Activated CD8-positive, alpha-beta T cell treated with anti-CD3 and anti-CD28 coated beads, Interleukin-2, amount 10 ng/mL, durations not matched to agents 7 days and 5 days (primary cell): ENCODE results near the gene DCHS2. TPM values are rescaled to one million over a fixed set of nuclear protein-coding genes. Genes with fewer than 3 reads are reported as not detected.

Experiments
- ATAC-seq: fragments of 150-1000 bp; cut with Tn5 transposase; one replicate; pipeline ENCODE4 v1.10.0; 2021; ENCODE audit warnings: moderate library complexity
- CTCF ChIA-PET: fragments of 350-600 bp; sonication (Branson Sonifier 250); formaldehyde crosslinking; loops from one replicate; lab custom pipeline; 2021; ENCODE audit warnings: antibody characterized with exemption; lab: Charles Lee
- POLR2A ChIA-PET: fragments of 350-600 bp; sonication (Branson Sonifier 250); formaldehyde crosslinking; loops from one replicate; lab custom pipeline; 2021; ENCODE audit warnings: antibody characterized with exemption; lab: Charles Lee
- DNase-seq: peaks from one replicate; pipeline ENCODE4 v3.0.0-alpha.2; 2020
- H3K27ac Mint-ChIP-seq: one replicate; pipeline ENCODE4 v1.8.0; 2021; ENCODE audit warnings: mild to moderate bottlenecking, mixed read lengths
- H3K27me3 Mint-ChIP-seq: one replicate; pipeline ENCODE4 v1.8.0; 2021; ENCODE audit warnings: low read depth, mixed read lengths
- H3K36me3 Mint-ChIP-seq: one replicate; pipeline ENCODE4 v1.8.0; 2021; ENCODE audit warnings: low read depth, mixed read lengths
- H3K4me1 Mint-ChIP-seq: one replicate; pipeline ENCODE4 v1.8.0; 2021; ENCODE audit warnings: low read depth, mixed read lengths
- H3K4me3 Mint-ChIP-seq: one replicate; pipeline ENCODE4 v1.8.0; 2021; ENCODE audit warnings: mild to moderate bottlenecking, mixed read lengths
- H3K9me3 Mint-ChIP-seq: one replicate; pipeline ENCODE4 v1.8.0; 2022; ENCODE audit warnings: mixed read lengths; ENCODE audit not compliant: insufficient read depth
- total RNA-seq, 2 experiments: library from RNA; stranded (reverse); gene quantifications; one replicate each; pipeline ENCODE4 v1.2.3, GENCODE V29; 2021

DCHS2 gene
- total RNA-seq, 2 experiments from 2014 or later = not detected

DNA sequence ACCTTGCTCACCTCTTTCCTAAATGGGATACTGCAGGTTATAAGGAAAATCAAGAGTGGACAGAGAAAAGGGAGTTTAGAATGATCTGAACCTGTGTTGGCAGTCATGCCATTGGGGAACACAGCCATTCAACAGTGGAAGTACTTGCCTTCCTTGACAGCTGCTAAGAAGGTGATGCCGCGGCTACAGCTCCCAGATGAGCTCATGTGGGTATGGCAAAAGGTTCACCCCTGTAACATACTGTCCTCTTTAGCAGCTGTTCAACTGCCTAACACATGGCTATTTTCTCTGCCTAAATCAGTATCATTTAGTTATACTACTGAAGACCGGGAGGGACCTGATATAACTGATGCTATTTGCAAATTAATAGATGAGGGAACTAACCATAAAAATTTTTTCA is 76.8 kb downstream of the DCHS2 start:
- no peak for DNase-seq
- POLR2A ChIA-PET = no interaction called here
- no peak for ATAC-seq
- no peak overlapping the region for H3K4me3 Mint-ChIP-seq
- CTCF ChIA-PET = no interaction called here
- H3K36me3 Mint-ChIP-seq = no peaks in the 10 kb centered on the region
- peaks cover 9% of the 10 kb centered on the region for H3K4me1 Mint-ChIP-seq
- H3K27me3 Mint-ChIP-seq = peaks cover 39% of the 10 kb centered on the region
- H3K9me3 Mint-ChIP-seq = no peaks in the 10 kb centered on the region
- no peak overlapping the region for H3K27ac Mint-ChIP-seq

DNA sequence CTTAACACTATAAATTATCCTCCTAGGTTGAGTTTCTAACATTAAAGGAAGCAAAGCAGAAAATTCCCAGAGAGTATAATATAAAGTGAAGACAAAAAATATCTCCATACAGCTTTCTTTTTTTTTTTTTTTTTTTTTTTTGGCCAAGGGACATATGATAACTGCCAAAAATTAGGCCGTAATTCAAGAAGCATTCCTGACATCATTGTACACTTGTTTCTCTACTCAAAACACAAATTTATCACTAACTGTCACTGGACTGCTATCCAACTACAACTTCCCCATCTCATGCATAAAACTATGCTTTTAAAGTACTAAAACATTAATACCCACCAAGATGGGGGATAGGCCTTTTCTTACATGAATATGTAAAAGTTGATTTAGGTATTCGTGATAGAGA is 77.2 kb downstream of the DCHS2 start:
- Mint-ChIP-seq H3K27me3 (peaks cover 36% of the 10 kb centered on the region), H3K9me3 (no peaks in the 10 kb centered on the region), H3K4me3 (no peak overlapping the region), H3K36me3 (no peaks in the 10 kb centered on the region), H3K4me1 (peaks cover 9% of the 10 kb centered on the region), H3K27ac (no peak overlapping the region)
- POLR2A ChIA-PET = no interaction called here
- DNase-seq (no peak), ATAC-seq (no peak)
- CTCF ChIA-PET = no interaction called here

DNA sequence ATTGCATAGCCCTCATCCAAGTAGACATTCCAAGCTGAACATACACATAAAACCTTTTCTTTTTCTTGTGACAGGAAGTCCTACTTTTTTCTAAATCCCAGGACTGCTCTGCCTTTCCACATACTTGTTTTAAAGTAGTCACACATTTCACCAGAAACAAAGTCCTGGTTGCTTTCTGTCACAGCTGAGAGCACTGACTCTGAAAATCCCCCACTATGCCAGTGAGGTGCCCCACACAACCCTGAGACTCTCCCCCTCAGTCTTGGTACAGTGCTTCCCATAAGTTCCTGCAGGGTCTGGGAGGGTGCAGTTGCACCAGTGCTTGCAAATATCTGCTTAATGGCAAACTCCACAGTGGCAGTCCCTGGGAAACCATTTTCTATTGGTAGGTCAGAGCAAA is 84.2 kb downstream of the DCHS2 start:
- ChIA-PET CTCF (no interaction called here), POLR2A (no interaction called here)
- Mint-ChIP-seq H3K27ac (no peak overlapping the region), H3K36me3 (no peaks in the 10 kb centered on the region), H3K4me3 (no peak overlapping the region), H3K4me1 (peaks cover 5% of the 10 kb centered on the region), H3K27me3 (peaks cover 9% of the 10 kb centered on the region), H3K9me3 (no peaks in the 10 kb centered on the region)
- no peak for ATAC-seq
- DNase-seq = no peak

DNA sequence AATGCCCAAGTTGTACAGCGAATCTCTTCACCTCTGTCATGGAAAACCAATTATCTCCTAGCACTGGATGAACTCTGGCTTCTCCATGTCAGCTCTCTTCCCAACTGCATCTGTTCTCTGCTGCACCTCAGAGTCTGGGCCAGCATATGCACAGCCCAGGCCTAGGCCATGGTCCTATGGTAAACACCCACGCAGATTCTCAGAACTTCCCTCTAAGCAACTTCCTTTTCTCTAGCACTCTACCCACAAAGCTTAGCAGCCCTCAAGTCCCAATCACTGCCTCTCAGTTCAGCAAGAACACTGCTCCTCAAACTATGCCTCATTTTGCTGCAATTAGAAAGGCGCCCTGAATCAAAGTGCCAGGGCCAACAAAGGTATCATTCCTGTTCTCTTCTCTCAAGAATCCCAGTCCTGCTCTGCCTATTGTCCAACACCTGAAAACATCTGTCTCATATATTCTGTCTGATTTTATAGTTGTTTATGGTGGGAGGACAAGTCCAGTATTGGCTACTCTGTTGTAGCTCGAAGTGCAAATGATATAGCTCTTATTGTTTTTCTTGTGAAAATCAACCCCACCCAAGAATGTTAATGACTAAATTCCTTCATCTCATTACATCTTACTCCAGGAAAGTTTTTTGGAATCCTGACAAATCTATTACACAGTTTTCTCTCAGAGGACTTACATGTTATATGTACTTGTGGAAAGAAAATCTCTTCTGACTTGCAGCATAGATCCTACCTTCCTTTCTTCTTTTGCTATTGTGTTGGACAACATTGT is 85.4 kb downstream of the DCHS2 start:
- POLR2A ChIA-PET = no interaction called here
- ATAC-seq (no peak), DNase-seq (no peak)
- no peak overlapping the region for H3K27ac Mint-ChIP-seq
- no peak overlapping the region for H3K4me3 Mint-ChIP-seq
- CTCF ChIA-PET = no interaction called here
- H3K27me3 Mint-ChIP-seq = peaks cover 7% of the 10 kb centered on the region
- H3K4me1 Mint-ChIP-seq = peaks cover 5% of the 10 kb centered on the region
- no peaks in the 10 kb centered on the region for H3K36me3 Mint-ChIP-seq
- no peaks in the 10 kb centered on the region for H3K9me3 Mint-ChIP-seq

DNA sequence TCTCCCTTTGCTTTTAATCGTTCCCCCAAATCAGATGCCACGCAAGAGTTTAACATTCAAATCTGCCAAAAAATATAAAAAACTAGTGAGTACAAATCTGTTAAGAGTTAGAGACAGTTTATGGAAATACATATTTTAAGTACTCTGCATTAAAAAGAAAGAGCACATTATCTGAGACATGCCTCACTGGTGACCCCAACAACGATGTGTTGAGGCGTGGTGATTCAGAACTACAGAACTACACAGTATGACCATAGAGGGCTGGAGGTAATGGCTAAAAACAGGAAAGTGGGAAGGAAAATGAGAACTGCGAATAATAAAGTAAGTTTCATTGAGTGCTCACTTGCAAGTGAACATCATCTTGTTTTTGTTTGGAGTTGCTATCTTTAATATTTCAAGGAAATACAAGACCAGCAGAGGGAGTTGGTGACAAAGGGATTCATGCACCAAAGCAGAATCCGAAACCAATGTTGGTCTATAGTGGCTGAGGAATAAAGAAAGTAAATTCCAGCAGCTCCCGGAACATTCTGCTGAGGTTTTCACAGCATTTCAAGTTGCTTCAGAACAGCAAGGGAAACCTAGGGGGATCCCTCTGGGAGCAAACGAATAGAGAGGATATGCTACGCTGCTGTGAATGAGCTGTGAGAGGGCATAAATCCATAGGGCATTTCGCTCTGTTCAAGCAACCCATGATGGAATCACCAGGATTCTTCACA is 92.2 kb downstream of the DCHS2 start:
- Mint-ChIP-seq H3K27me3 (peaks cover 10% of the 10 kb centered on the region), H3K27ac (no peak overlapping the region), H3K4me1 (no peaks in the 10 kb centered on the region), H3K9me3 (no peaks in the 10 kb centered on the region), H3K4me3 (no peak overlapping the region), H3K36me3 (no peaks in the 10 kb centered on the region)
- POLR2A ChIA-PET = no interaction called here
- no peak for ATAC-seq
- CTCF ChIA-PET = no interaction called here
- no peak for DNase-seq

DNA sequence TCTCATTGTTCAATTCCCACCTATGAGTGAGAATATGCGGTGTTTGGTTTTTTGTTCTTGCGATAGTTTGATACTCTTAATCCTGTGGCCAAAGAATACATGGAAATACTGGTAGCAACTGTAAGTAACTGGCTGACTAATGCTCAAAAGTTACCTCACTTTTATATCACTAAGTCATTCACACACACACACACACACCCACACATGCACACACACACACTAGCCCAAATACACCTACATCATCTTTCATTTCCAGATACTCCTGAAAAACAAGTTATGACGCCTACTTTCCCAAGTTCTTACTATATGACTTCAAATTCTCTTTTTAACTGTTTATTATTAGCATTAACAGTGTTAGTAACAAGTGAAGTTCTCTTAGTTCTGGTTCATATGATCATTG is 101.3 kb downstream of the DCHS2 start:
- ATAC-seq (no peak), DNase-seq (no peak)
- peaks cover 4% of the 10 kb centered on the region for H3K27me3 Mint-ChIP-seq
- no peak overlapping the region for H3K27ac Mint-ChIP-seq
- CTCF ChIA-PET = no interaction called here
- no peak overlapping the region for H3K4me3 Mint-ChIP-seq
- no peaks in the 10 kb centered on the region for H3K36me3 Mint-ChIP-seq
- no peaks in the 10 kb centered on the region for H3K9me3 Mint-ChIP-seq
- no peaks in the 10 kb centered on the region for H3K4me1 Mint-ChIP-seq
- POLR2A ChIA-PET = no interaction called here

DNA sequence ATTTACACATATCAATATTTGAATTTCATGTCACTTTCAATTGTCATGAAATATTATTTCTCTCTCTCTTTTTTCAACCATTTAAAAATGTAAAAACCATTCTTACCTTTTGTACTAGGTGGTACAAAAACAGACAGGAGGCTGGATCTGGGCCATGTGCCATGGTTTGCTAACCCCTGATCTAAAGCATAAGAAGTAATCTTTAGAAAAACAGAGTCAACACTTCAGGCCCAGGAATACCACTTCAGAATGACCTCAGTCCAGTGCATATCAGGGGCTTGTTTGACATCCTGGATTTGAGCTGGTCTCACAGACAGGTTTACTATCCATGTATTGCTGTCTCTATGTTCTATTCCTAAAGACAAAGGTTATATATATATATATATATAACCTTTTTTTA is 102.5 kb downstream of the DCHS2 start:
- Mint-ChIP-seq H3K4me1 (no peaks in the 10 kb centered on the region), H3K27me3 (peaks cover 4% of the 10 kb centered on the region), H3K36me3 (no peaks in the 10 kb centered on the region), H3K9me3 (no peaks in the 10 kb centered on the region), H3K27ac (no peak overlapping the region), H3K4me3 (no peak overlapping the region)
- DNase-seq = no peak
- ATAC-seq = no peak
- ChIA-PET POLR2A (no interaction called here), CTCF (no interaction called here)

DNA sequence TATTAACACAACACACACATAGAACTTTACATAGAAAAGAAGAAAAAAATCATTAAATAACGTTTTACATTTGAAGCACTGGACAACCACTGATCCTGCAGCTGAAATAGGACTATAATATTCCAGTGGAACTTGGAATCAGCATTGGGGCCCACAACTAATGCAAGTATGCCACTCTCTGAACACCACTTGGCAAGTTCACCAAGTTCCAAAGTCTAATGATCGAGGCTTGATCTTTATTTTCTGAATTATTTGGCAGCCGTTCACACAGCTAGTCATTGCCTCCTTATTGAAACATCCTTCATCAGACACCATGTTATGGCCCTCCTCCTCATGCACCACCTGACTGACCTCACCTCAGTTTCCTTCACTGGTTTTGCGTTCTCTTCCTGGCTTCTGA is 107.6 kb downstream of the DCHS2 start:
- CTCF ChIA-PET = no interaction called here
- no peak for DNase-seq
- Mint-ChIP-seq H3K4me3 (no peak overlapping the region), H3K36me3 (no peaks in the 10 kb centered on the region), H3K27ac (no peak overlapping the region), H3K4me1 (no peaks in the 10 kb centered on the region), H3K27me3 (no peaks in the 10 kb centered on the region), H3K9me3 (no peaks in the 10 kb centered on the region)
- POLR2A ChIA-PET = no interaction called here
- ATAC-seq = no peak

DNA sequence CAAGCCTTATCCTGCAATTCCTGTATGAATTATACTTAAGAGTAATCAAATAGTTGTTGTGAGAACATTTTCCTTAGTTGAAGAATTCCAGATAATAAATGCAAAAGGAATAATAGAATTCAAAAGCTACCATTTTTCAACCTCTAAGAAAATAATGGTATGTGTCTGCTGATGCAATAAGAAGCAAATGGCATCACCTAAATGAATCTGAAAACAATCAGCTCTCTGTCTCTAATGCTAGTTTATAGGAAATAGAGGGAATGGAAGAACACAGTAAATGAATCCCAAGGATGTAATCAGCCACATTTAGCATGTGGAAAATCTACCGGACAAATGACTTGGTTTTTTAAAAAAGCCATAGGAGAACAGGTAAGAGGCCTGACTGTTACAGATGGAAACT is 115.1 kb downstream of the DCHS2 start:
- H3K4me1 Mint-ChIP-seq = no peaks in the 10 kb centered on the region
- ATAC-seq (no peak), DNase-seq (no peak)
- ChIA-PET POLR2A (no interaction called here), CTCF (no interaction called here)
- H3K27ac Mint-ChIP-seq = no peak overlapping the region
- H3K4me3 Mint-ChIP-seq = no peak overlapping the region
- no peaks in the 10 kb centered on the region for H3K36me3 Mint-ChIP-seq
- H3K9me3 Mint-ChIP-seq = no peaks in the 10 kb centered on the region
- H3K27me3 Mint-ChIP-seq = peaks cover 9% of the 10 kb centered on the region

DNA sequence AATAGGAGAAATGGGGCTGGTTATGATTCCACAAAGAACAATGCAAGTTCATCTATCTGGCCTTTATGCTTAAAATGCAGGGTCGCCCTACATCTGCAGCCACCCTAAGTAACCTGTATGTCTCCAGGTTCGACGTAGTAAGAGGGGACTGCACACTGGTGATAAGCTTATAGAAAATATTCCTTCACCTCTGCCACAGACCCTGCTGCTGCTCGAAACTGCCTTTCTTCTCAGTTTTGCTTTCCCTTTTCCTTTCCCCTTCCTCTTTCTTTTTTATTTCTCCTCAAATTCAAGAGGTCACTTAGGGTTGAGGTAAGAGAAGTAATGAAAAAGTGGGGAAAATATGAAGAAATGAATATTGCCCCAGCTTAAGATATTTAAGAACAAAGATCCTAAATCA is 123.5 kb downstream of the DCHS2 start:
- H3K4me1 Mint-ChIP-seq = peaks cover 8% of the 10 kb centered on the region
- DNase-seq (no peak), ATAC-seq (no peak)
- CTCF ChIA-PET = interaction anchor here (0.9 kb wide), 1 partner anchor 25 kb away, joined by 3 read pairs; no protein-coding TSS in a partner anchor
- POLR2A ChIA-PET = interaction anchor here (0.5 kb wide), 1 partner anchor 561 kb away, joined by 3 read pairs; no protein-coding TSS in a partner anchor
- no peak overlapping the region for H3K27ac Mint-ChIP-seq
- peaks cover 10% of the 10 kb centered on the region for H3K27me3 Mint-ChIP-seq
- H3K4me3 Mint-ChIP-seq = no peak overlapping the region
- H3K9me3 Mint-ChIP-seq = no peaks in the 10 kb centered on the region
- no peaks in the 10 kb centered on the region for H3K36me3 Mint-ChIP-seq

DNA sequence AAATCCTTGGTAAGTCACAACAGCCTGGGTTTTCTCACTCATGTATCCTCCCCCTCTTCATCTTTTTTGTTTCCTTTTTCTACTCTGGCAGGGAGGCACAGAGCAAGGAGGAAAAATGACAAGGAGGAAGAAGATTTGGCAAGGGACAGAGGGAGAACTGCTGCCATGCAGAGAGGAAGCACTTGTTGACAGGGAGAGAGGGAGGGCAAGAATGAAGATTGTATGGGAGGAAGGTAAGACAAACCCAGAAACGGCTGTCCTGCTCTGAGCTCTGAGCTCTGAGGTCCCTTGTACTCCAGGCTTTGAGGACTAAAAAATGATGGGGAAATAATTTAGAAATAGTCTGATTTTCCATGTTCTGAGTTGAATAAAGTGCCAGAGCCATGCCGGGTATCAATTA is 123.9 kb downstream of the DCHS2 start:
- DNase-seq = no peak
- CTCF ChIA-PET = interaction anchor here (0.9 kb wide), 1 partner anchor 25 kb away, joined by 3 read pairs; no protein-coding TSS in a partner anchor
- Mint-ChIP-seq H3K27ac (no peak overlapping the region), H3K4me3 (no peak overlapping the region), H3K36me3 (no peaks in the 10 kb centered on the region), H3K4me1 (peaks cover 8% of the 10 kb centered on the region), H3K9me3 (no peaks in the 10 kb centered on the region), H3K27me3 (peaks cover 10% of the 10 kb centered on the region)
- ATAC-seq = no peak
- POLR2A ChIA-PET = no interaction called here

DNA sequence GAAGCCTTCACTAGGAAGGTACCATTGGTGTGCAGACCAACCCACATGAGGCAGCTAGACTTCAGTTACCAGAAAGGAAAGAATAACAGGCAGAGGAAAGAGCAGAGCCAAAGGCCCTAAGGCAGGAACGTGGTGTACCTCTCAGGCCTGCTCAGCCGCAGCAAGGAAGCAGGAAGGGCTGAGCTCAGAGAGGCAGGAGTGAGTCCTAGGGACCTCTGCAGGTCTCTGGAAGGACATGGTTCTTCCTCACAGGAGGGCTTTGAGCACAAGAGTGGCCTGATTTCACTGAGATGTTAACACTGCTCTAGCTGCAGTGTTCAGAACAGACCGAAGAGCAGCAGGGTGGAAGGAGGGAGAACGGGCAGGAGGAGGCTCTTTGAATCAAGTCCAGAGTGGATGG is 124.6 kb downstream of the DCHS2 start:
- DNase-seq = no peak

More for the DNA sequence above, 124.6 kb downstream of the DCHS2 start:
- ATAC-seq = no peak
- Mint-ChIP-seq H3K27ac (no peak overlapping the region), H3K36me3 (no peaks in the 10 kb centered on the region), H3K4me1 (peaks cover 9% of the 10 kb centered on the region), H3K9me3 (no peaks in the 10 kb centered on the region), H3K4me3 (no peak overlapping the region), H3K27me3 (peaks cover 9% of the 10 kb centered on the region)
- POLR2A ChIA-PET = no interaction called here
- CTCF ChIA-PET = no interaction called here
